Posterior cingulate gyrus (tissue), 11 donors: ENCODE measurements around the gene DDIT4.
A peak's percentile ranks its signal among the peaks of the same experiment; 100 is the strongest.
"Not testable (repeated sequence)": the region's sequence is repeated elsewhere in the genome, so short reads cannot be mapped to it uniquely, and the experiment has no call there.

Experiments used
- DNase-seq, 10 donors: peaks; one replicate each; pipeline versions ENCODE4 v3.0.0 to v3.0.0-alpha.2; 2020 to 2021; ENCODE audit warnings: mixed read lengths in 3 of 10
- intact Hi-C: fragments of 100-400 bp; cut with DNase I; formaldehyde crosslinking; loops from one replicate; pipeline ENCODE4 v1.15.1; 2023

DDIT4 gene

GRCh38 chr10:72265508-72265907, 8.2 kb upstream of the DDIT4 start:
- intact Hi-C loops, result no loop called here
- no peak for DNase-seq

DNA sequence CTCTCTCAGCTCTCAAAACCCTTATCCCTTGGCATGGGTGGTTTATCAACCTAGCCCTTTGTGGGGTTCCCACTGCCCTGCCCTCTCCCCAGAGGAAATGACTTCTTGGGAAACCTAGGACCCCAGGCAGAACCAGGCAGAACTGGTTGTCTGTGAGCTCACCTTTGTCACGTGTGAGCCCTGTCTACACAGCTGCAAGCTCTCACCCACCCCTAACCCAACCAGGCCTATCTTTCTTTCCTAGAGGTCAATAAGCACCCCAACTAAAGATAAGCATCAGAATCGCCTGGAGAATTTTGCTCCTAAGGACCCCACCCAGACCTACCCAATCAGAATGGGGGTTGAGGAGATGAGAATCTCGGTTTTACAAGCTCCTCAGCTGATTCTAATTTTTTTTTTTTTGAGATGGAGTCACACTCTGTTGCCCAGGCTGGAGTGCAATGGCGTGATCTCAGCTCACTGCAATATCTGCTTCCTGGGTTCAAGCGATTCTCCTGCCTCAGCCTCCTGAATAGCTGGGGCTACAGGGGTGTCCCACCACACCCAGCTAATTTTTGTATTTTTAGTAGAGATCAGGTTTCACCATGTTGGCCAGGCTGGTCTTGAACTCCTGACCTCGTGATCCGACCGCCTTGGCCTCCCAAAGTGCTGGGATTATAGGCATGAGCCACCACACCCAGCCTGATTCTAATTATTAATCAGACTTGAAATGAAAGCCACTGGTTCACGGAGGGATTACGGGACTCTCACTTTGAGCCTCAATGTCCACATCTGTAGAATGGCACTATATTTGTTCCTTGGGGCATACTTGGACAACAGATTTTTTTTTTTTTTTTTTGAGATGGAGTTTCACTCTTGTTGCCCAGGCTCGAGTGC, 7.5 kb upstream of the DDIT4 start:
- intact Hi-C loops, result no loop called here
- DNase-seq, result no peak

DNA sequence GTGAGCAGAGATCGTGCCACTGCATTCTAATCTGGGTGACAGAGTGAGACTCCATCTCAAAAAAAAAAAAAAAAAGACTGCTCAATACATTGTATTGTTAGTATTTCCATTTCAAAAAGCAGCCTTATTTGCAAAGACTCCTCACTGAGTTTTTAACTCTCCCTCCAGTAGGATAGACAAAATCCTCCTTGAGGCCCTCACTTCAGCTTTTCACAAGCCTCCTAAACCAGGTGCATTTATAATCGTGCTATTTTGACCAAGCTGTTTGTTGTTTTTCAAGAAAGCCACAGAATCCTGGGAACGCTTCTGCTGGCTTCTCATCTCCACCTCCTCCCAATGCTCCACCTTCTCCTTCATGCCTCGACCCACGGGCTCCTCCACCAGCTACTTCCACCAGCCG, 6.3 kb upstream of the DDIT4 start:
- intact Hi-C loops, result no loop called here

DNA sequence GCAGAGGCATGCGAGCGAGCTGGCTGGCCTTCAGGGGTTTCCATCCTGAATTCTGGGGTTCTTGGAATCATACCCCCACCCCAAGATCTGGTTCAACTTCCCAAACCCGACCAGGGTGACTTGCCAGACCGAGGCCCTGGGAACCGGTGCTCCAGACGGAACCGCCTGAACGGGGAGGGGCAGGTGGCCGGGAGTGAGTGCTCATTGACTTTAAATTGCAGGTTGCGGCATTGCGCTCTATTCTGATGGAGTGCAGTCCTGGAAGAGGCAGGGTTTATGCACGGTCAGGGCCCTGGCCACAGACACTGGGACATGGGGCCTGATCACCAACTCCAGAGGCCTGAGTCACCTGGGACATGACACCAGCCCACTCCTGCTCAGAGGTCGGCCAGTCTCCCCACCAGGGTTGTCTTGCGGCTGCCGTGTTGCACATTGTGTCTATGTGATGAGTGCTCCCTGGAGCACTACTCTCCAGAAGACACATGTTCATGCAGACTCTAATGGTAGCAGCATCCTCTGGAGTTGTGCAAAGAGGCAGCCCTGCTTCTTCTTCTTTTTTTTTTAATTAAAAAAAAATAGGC, 5.8 kb upstream of the DDIT4 start:
- no peak for DNase-seq
- intact Hi-C loops, result no loop called here

More for the DNA sequence above, 6.3 kb upstream of the DDIT4 start:
- no peak for DNase-seq

- intact Hi-C loops, DNase-seq: not testable (repeated sequence)
Observed at GRCh38 chr10:72268475-72269200, 5.1 kb upstream of the DDIT4 start.

GRCh38 chr10:72270607-72271281, 3.0 kb upstream of the DDIT4 start:
- intact Hi-C loops, result no loop called here
- no peak for DNase-seq

DNA sequence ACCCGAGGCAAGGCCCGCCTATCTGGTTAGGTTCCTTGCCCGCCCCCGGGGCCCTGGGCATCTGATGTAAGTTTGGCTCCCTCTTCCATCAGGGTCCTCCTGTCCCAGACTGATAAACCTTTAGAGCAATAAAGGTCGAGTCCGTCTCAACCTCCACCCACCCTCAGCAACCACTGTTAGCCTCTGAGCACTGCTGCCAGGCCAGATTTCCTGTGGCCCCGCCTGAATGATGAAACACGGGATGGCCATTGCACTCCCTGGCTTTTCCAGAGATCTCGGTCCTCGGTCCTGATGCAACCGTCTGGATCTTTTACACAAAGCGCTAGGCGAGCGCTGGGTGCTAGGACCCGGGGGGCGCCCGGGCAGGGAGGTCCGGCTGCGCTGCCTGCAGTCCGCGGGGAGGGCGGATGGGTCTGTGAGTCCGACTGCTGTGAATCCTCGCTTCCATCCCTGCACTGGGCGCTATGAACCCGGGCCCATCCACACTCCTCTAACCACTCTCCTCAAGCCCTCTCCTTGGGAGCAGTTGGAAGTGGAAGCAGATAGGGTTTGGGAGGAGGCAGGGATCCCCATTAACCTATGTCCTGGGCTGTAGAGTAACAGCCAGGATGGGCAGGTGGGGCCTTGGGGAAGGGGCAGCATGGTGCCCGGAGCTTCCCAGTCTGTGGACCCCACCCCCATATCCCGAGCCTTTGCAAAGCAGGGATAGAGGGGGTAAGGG, 875 bp upstream of the DDIT4 start:
- intact Hi-C loops, result loop anchor here (1.0 kb wide), 1 partner anchor 18 kb away; no protein-coding TSS in a partner anchor
- peak; percentile 82 to 99 (median 92) for DNase-seq

GRCh38 chr10:72274213-72274729, 547 bp downstream of the DDIT4 start:
- intact Hi-C loops, result loop anchor here (2.0 kb wide), 1 partner anchor 63 kb away; no protein-coding TSS in a partner anchor
- DNase-seq, result peak in 1 of 10 donors; percentile 47

DNA sequence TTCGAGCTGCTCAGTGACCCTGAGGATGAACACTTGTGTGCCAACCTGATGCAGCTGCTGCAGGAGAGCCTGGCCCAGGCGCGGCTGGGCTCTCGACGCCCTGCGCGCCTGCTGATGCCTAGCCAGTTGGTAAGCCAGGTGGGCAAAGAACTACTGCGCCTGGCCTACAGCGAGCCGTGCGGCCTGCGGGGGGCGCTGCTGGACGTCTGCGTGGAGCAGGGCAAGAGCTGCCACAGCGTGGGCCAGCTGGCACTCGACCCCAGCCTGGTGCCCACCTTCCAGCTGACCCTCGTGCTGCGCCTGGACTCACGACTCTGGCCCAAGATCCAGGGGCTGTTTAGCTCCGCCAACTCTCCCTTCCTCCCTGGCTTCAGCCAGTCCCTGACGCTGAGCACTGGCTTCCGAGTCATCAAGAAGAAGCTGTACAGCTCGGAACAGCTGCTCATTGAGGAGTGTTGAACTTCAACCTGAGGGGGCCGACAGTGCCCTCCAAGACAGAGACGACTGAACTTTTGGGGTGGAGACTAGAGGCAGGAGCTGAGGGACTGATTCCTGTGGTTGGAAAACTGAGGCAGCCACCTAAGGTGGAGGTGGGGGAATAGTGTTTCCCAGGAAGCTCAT, 1.1 kb downstream of the DDIT4 start:
- intact Hi-C loops, result loop anchor here (2.0 to 5.0 kb wide), 2 partner anchors 42 to 62 kb away; no protein-coding TSS in a partner anchor
- peak; percentile 64 to 96 (median 80) for DNase-seq

DNA sequence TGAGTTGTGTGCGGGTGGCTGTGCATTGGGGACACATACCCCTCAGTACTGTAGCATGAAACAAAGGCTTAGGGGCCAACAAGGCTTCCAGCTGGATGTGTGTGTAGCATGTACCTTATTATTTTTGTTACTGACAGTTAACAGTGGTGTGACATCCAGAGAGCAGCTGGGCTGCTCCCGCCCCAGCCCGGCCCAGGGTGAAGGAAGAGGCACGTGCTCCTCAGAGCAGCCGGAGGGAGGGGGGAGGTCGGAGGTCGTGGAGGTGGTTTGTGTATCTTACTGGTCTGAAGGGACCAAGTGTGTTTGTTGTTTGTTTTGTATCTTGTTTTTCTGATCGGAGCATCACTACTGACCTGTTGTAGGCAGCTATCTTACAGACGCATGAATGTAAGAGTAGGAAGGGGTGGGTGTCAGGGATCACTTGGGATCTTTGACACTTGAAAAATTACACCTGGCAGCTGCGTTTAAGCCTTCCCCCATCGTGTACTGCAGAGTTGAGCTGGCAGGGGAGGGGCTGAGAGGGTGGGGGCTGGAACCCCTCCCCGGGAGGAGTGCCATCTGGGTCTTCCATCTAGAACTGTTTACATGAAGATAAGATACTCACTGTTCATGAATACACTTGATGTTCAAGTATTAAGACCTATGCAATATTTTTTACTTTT, 1.8 kb downstream of the DDIT4 start:
- intact Hi-C loops, result loop anchor here (2.0 to 5.0 kb wide), 2 partner anchors 42 to 61 kb away; no protein-coding TSS in a partner anchor
- DNase-seq, result peak in 1 of 10 donors; percentile 21

DNA sequence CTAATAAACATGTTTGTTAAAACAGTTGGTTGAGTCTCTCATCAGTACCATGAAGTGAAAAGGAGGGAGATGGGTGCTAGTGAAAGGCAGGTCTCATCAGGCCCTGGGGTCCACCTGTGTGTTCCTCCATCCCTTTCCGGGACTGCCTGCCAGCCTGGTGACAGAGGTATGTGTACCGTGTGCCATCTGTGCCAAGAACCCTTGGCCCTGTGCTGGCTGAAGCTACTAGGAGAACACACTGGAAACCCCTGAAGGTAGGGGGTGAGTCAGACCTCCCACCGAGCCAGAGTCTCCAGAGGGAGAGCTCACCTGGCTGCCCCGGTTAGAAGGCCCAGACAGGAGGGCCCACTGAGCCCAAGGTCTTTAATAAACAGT, 2.3 kb downstream of the DDIT4 start:
- intact Hi-C loops, result loop anchor here (5.0 kb wide), 1 partner anchor 41 kb away; no protein-coding TSS in a partner anchor
- no peak for DNase-seq

DNA sequence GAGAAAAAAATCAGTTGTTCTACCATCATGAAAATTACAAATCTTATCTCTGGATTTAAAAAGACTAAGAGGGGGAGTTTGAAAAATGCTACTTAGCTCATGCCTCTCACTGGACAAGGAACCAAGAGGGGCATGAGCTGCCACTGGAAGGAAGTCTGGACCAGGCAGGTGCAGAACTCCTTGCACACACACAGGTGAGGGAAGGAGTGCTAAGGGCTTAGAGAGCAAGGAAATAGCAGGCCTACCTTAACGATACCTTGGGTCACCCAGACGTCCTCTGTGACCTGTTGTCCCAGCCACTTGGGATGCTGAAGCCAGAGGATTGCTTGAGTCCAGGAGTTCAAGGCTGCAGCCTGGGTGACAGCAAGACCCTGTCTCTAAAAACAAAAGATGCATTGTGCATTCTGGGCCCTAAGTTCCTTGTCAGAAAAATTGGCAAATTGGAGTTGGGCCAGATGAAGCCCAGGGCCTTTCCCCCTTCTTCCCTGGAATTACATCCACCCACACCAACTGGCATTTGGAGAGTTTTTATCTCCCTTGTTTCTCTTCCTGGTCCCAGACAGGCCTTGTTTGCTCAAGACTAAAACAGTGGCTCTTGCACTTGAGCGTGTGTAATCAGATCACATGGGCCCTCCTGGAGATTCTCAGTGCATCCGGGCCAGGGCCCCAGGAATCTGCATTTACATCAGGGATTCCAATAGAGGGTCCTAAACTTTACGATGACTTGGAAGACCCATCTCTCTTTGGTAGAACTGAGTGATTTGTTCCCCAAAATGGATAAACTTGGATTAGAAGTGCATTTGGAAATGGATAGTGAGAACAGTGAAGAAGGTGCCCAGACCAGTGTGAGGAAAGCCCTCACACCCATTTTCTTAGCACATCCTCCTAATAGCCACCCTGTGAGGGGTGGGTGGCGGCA, 3.0 kb downstream of the DDIT4 start:
- intact Hi-C loops, result loop anchor here (5.0 kb wide), 1 partner anchor 41 kb away; no protein-coding TSS in a partner anchor
- peak in 1 of 10 donors; percentile 27 for DNase-seq

DNA sequence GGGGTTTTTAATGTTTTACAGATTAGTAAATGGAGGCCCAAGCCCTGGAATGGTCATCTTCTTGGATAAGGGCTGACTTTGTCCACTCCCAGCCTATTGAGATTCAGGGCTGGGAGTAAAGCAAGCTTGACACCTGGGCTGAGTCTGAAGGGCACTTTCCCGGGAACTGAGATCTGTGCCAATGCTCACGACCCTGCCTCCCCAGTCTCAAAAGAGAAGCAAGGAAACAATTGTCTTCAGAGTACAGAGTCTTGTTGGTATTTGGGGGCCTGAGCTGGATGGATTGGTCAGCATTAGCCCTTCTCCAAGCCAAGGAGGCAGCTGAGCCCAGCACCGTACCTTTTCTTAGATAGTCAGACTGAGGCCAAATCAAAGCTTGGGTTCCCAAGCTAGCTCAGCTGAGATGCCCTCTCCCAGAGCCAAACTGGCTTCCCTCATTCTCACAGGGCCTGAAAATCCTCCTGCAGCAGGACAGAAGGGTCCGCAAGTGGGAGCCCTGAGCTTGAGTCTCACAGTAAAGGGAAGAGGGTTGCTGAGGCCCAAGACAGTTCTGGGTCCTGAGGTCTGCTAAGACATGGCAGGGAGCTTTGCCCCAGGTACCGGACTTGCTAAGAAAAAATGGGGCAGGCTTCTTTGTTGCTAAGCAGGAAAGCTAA, 3.7 kb downstream of the DDIT4 start:
- peak in 1 of 10 donors; percentile 44 for DNase-seq
- intact Hi-C loops, result loop anchor here (5.0 kb wide), 1 partner anchor 40 kb away; no protein-coding TSS in a partner anchor

DNA sequence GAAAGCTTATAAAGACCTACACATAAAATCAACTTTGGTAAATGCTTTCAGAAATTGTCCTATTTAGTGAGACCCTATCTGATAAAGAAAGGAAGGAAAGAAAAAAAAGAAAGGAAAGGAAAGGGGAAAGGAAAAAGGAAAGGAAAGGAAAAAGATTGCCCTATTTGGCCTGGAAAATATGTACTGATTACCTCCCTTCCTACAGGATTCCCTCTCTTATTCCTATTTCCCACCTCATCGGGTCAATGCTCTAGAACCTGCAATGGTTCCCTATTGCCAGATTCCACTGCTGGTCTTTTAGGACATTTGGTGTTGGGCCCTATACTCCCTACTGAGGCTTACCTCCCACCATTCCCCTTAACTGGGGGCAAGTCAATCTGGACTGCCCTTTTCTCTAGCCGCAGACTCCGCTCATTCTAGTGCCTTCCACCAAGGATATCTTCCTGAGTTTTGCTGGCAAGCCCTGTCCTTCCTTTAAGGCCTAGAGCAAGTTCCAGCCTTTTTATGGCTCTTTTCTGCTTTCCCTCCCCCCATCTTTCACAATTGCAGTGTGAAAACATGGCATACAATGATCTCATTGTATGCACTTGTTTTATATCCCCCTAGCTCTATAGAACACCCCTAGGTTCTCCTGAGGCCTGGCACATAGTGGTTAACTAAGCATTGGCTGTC, 4.4 kb downstream of the DDIT4 start:
- no peak for DNase-seq
- intact Hi-C loops, result loop anchor here (5.0 kb wide), 1 partner anchor 39 kb away; no protein-coding TSS in a partner anchor

DNA sequence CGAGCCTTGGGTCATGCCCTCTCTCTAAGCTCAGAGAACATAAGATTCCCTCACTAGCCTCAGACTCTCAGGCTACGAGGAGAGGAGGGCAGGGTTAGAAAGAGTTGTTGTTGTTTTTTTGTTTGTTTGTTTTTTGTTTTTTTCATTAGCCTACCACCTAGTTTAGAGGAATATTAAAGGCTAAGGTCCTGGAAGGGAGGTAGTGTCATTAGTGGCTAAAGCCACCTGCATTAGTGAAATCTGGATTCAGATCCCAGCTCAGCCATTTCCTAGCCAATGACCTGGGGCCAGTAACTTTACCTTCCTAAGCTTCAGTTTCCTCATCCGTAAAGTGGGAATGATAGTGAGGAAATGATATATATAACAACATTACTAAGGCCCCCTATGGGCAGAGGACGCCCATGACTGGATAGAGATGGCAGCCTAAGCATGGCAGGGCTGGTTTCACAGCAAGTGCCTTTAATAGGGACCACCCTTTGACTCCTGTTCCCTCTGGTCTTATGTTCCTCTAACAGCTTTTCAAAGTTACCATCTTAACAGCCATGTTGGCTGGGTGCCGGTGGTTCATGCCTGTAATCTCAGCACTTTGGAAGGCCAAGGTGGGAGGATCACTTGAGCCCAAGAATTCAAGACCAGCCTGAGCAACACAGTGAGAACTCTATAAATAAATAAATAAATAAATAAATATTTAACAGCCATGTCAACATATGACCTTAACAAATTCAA, 5.1 kb downstream of the DDIT4 start:
- intact Hi-C loops, result loop anchor here (5.0 kb wide), 1 partner anchor 38 kb away; no protein-coding TSS in a partner anchor
- no peak for DNase-seq
